Measurements from ENCODE around the gene TJP3.

GRCh38 chr19:3784607-3785450, 76.6 kb downstream of the TJP3 start:
- TF ChIP-seq ZNF274 (IDR thresholded peaks at IDR 0.05; ENCODE audit: low read depth, low read length) (no peak), YY1 (IDR thresholded peaks at IDR 0.05; ENCODE audit: insufficient read depth, insufficient read length) (no peak), SUZ12 (IDR thresholded peaks at IDR 0.05; ENCODE audit: extremely low read depth, insufficient read depth, insufficient read length) (no peak)
